HG02798 (cell line): Measurements from ENCODE around the gene PDE6H.

Experiments
- ATAC-seq: cut with Tn5 transposase; IDR thresholded peaks from one replicate; pipeline ENCODE4 v1.9.1; 2021; ENCODE audit warnings: mild to moderate bottlenecking; ENCODE audit not compliant: unreplicated experiment, poor library complexity

PDE6H gene

DNA sequence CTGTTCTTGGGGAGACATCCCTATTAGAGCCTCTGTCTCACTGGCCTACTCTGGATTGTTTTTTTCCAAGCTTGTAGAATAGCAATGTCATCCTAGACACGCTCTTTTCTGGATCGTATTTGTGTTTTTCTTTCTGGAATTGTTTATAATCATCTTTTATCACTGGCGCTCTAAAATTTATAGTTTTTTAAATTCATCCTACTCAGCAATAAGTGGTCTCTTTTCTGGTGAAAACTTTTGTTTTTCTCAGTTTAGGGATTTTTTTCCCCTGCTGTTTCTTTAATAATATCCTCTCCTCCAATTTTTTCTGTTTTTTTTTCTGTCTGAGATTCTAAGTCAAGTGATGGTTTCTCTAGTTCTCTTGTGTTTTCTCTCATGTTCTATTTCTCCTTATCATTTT lies 25.2 kb downstream of the PDE6H start:
- no peak for ATAC-seq

DNA sequence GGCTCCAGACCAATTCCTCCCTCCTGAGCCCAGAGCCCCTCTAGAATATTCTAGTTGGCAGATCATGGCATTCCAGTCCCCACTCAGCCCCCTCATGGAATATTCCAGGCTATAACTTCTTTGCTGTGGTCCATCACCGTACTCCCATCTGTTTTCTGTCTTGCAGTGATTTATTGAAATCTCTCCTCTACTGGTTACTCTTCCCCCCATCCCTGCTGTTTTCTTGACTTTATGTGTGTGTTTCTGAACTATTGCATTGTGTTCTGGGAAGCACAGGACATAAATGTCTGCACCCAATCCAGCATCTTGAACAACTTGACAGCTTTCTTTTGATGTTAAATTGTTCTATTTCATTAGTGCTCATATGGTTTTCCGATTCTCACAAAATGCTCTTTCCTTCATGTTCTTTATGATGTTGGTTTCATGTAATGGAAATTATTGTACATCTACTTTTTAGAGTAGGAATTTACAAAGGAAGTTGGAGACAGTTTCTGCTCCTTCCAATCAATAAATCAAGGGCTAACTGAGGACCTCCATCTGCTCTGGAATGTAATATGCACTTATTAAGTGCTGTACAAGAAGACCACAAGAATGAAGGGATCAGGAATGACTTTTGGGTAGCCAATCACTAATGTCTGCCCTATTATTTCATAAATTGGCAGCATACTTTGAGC lies 26.3 kb downstream of the PDE6H start:
- no peak for ATAC-seq

DNA sequence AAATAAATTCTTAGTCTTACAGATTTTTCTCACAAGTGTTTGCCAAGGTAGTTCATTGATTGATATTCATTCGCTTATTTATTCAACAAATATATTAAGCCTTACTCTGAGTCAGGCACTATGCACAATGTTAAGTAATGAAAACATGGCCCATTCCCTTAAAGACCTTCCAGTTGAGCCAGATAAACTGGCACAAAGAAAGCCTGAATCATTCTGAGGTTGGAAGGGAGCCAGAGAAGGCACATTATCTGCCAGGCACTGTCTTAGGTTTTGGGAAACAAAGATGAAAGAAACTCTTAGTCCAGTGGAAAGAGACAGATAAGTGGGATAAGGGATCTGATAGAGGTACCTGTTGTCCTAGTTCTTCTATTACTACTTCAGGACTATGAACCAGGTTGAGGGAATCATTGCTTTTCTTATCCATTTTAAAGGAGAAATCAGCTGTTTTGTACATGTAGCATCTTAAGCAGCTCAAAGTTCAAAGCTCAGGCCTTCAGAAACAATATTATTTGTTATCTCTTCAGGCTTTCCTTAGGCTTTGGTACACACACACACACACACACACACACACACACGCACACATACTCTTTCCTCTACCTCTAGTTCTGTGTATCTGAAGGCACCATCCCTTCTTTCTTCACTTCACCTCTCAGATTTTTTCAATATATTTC lies 27.0 kb downstream of the PDE6H start:
- no peak for ATAC-seq

DNA sequence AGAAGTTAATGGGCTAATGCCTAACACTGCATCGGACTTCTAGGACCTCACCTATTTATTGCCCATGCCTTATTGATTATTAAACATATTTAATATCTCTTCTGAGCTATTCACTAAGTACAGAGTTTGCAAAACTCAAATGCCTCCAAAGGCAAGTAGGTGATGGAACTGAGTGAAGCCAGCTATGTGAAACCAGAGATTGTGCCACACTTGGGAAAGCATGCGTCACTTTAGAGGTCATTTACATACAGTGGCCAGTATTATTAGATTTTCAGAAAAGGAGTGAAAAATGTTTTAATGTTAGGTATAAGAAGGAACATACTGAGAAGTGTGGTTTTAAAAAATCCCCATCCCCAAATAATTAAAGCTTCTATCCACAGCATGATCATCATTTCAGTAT lies 27.7 kb downstream of the PDE6H start:
- no peak for ATAC-seq

DNA sequence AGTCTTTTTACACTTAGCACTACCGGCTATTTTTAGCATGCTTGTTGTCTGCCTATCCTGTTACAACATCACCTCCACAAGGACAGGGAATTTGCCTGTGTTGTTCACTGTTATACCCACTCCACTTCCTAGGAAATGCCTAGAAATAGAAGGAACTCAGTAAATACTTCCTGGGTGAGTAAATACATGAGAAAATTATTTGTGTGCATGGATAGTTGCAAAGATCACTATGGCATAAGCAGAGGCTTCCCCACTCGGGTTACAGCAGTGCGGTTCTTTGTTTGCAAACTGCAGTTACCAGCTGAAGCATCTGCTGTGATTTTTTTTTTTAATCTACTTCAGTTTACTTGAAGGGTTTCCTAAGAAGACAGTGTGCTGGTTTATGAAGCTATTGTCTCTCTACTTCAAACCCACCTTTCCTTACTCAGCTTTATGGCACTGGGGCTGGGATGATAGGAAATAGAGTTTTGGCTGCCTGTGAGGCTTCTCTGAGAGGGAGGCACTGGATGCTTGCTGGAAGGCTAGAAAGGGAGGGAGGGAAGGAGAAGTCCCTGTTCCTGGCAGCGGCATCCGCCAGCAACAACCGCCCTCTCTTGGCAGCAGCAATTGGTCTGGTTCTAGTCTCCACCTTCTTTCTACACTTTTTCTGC lies 29.0 kb downstream of the PDE6H start:
- ATAC-seq: no peak

DNA sequence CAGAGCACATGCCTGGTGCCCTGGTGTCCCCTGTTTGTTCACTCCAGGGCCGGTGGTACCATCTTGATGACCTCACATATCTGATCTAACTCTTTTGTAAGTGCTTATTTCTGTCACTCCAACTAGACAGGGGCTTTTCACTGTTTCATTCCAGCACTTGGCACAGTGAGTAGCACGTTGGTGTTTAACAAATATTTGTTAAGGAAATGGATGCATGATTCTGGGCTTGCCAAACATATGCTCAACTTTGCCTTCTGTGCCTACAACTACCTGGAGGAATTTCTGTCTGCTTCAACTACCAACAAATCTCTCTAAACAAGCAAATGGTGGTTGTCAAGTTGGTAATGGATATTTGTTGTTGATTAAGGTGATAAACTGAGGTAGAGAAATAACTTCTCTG lies 31.6 kb downstream of the PDE6H start:
- ATAC-seq: no peak

DNA sequence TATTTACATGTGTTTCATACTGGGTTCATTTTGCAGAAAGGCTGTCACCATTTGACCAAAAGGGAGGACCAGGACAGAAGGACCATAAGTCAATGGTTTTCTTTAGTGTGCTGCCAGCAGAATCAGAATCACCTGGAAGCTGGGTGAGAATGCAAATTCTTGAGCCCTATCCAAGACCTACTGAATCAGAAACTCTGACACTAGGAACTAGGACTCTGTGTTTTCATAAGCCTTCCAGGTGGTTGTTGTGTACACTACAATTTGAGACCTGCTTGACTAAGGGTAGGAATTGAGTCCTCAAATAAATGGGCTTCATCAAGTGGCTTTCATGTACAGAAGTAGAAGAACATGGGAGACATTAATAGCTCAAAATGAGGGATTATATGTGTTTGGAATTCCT lies 32.2 kb downstream of the PDE6H start:
- no peak for ATAC-seq

DNA sequence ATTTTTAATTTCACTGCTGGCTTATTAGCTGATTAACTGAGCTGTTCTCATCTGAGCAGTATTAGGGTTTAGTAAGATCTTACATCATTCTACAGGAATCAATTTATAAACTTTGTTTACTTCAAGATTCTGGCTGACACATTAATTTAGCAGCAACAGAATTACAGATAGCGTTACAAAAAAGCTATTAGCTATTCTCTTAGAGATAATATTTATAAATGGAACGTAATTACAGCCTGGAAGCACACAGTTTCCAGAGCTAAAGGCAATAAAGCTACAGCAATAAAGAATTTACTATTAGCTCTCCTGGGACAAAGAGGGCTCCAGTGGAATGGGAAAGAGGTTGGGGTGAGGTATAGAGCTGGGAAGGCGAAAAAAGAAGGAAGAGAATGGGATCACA lies 34.7 kb downstream of the PDE6H start:
- ATAC-seq: no peak

DNA sequence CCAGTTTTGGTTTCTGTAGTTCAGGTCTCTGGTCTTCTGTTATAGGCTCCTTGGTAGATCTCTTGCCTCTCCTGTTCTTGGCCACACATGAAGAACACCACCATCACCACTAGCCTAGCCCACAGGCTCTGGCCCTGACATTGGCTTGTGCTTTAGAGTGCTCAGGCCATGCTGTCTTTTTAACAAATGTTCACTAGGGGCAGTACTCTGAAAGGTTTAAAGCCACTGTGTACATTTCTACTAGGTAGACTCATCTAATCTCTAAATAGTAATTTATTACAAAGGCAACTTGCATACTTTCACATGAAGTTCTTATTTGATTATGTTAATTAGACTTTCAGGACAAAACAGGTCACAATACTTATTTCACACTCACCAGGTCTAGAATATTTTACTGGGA lies 38.3 kb downstream of the PDE6H start:
- no peak for ATAC-seq

DNA sequence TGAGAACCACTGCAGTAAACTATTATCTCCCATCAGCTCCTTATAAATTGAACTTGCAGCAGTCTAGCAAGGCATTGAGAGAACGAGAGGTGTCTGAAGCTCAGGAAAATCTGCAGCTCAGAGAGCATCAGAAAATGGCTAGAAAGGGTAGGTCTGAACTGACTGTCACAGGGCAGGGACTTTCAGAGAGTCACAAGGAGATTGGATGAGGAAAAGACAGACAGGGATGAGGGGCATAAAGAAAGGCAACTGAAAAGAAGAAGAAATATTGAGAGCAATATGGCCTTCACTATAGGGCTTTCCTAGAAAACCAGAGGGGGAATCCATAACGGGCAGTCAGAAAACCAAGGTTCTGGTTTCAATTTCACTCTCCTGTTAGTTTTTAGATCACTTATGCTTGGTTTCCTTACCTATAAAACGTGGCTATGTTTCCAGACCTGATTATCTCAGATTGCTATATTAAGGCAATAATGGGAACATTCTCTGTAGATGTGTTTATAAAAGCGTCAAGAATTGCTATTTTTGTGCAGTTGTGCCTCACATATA lies 40.9 kb downstream of the PDE6H start:
- ATAC-seq: no peak

DNA sequence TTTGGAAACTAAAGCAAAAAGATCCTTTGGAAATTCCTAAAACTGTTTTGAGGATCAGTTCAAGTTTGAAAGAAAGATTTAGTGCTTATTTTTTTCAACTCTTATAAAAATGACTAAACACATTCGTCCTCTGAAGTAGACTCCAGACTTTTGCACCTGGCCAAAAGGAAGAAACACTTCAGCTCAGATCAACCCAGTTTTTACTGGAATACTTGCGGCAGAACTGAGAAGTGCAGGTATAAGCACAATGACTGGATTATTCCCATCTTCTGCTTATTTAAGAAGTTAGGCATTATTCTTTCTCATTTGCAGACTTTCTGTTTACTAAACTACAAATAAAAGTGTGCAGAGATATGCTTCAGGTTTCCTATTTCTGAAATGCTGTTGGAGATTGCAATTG lies 41.9 kb downstream of the PDE6H start:
- no peak for ATAC-seq

DNA sequence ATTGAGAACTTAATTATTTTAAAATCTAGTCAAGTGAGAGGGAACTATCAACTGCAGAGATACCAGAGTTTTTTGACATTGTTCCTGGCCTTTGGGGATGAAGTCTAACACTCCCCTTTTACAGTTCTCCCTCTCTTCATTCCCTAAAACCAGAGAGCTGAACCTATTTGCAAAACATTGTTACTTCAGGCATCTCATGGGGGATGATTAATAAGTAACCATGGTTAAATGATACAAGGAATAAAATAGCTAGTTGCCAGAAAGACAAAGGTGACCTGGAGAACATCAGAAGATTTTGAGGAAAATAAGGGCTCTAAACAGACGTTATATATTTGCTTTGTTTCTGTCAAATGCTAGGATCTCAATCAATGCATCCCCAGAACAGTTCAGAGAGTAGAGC lies 42.3 kb downstream of the PDE6H start:
- no peak for ATAC-seq

DNA sequence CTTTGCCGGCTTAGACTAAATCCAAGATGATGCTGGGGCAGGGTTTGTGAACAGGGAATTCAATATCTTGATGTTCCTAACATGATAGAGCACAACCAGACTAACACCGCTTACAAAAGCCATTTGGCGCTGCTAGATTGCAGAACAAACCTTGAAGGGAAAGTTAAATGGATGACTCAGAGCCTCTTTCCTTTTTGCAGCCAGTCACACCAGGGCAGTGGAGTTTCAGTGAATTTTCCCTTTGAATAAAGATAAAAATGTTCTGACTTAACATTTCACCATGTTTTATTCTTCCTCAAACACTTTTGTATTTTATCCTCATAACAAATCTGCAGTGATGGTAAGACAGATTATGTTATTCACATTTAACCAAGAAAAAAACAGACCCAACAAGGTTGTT lies 47.3 kb downstream of the PDE6H start:
- no peak for ATAC-seq
